OCI-LY1 (cell line): ENCODE data around the gene LIX1L.

Experiments used
- EZH2 ChIP-seq: fragments of 200-600 bp; sonication (generic), shearing (Covaris generic); IDR thresholded peaks from 2 replicates; pipeline ENCODE4 v1.8.0; 2017; ENCODE audit warnings: borderline replicate concordance, mixed run types, mild to moderate bottlenecking, antibody characterized with exemption, low read length, moderate library complexity, mixed read lengths
- TF ChIP-seq, protein P1 (sequence below): fragments of 200-600 bp; sonication (generic), shearing (Covaris generic); IDR thresholded peaks from 2 replicates; pipeline ENCODE4 v1.5.1; 2017; ENCODE audit warnings: mild to moderate bottlenecking, antibody characterized with exemption, low read length, moderate library complexity, mixed read lengths

DNA sequence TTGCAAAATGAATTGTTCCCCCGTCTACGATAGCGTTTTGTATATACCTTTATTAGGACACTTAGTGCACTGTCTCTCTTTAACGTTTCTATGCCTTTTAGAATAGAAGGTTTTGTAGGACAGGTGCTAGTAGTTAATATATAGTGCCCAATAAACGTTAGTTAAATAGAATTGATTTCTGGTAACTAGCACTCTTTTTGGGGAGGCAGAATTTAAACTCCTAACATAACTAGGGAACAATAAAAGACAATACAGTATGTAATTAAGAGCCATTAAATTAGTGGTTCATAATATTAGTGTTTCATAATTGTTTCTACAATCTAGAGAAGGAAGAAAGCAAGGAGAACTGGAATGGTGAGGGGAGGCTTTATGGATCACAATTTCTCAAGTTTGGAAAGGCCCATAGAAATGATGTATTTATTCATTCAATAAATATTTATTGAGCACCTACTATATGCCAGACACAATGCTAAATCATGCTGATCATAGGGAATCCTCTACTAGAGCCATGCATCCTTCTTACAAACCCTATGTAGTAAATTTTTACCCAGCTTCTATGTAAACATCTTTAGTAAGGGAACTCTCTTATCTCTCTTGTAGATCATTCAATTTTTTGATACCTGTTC, 7.4 kb upstream of the LIX1L start:
- TF ChIP-seq, protein P1, sequence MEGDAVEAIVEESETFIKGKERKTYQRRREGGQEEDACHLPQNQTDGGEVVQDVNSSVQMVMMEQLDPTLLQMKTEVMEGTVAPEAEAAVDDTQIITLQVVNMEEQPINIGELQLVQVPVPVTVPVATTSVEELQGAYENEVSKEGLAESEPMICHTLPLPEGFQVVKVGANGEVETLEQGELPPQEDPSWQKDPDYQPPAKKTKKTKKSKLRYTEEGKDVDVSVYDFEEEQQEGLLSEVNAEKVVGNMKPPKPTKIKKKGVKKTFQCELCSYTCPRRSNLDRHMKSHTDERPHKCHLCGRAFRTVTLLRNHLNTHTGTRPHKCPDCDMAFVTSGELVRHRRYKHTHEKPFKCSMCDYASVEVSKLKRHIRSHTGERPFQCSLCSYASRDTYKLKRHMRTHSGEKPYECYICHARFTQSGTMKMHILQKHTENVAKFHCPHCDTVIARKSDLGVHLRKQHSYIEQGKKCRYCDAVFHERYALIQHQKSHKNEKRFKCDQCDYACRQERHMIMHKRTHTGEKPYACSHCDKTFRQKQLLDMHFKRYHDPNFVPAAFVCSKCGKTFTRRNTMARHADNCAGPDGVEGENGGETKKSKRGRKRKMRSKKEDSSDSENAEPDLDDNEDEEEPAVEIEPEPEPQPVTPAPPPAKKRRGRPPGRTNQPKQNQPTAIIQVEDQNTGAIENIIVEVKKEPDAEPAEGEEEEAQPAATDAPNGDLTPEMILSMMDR: no peak
- no peak for TF ChIP-seq EZH2
